ENCODE data around the gene ST6GALNAC4.

Gene ST6GALNAC4

DNA sequence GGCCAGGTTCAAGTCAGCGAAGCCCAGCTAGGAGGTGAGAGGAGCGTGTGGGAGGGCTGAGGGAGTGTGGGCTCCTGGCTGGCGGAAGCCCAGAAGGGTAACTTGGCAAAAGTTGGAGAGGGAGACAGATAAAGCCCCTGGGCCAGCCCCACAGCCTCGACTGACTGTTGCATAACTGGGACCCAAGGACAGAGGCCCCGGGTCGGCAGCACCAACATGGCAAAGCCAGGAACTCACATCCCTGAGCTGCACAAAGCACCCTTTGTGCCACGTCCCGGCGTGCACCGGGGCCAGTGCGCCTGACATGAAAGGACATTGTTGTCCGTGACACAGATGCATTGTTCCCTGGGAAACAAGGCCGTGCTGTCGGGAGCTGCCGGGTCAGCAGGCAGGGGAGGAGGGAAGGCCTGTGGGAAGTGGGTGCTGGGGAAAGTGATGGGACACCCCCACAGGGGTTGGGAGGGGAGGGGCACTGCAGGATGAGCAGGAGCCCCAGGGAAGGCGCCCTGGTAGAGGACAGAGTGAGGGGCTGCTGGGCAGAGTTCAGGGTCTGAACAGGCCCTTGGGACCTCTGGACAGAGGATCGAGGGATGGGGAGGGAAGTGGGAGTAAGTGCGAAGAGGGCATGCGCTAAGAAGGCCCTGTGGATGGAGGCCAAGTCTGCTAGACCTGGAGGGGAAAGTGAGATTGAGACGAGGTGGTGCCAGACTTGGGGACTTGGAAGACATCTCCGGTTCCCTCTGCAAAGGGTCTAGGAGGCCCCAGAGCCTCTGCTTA is 33.9 kb upstream of the ST6GALNAC4 start:
- peaks cover 0 to 17% (median 0%) of the 10 kb centered on the region in 3 donors for H3K36me3 ChIP-seq
- H3K4me1 ChIP-seq = peaks cover 0 to 47% (median 7%) of the 10 kb centered on the region in 4 donors
- H3K9me3 ChIP-seq = no peaks in the 10 kb centered on the region
- no peak overlapping the region for H3K27ac ChIP-seq
- H3K27me3 ChIP-seq = no peaks in the 10 kb centered on the region
- no peak for DNase-seq
- no peak overlapping the region for H3K4me3 ChIP-seq
- TF ChIP-seq, protein P1, sequence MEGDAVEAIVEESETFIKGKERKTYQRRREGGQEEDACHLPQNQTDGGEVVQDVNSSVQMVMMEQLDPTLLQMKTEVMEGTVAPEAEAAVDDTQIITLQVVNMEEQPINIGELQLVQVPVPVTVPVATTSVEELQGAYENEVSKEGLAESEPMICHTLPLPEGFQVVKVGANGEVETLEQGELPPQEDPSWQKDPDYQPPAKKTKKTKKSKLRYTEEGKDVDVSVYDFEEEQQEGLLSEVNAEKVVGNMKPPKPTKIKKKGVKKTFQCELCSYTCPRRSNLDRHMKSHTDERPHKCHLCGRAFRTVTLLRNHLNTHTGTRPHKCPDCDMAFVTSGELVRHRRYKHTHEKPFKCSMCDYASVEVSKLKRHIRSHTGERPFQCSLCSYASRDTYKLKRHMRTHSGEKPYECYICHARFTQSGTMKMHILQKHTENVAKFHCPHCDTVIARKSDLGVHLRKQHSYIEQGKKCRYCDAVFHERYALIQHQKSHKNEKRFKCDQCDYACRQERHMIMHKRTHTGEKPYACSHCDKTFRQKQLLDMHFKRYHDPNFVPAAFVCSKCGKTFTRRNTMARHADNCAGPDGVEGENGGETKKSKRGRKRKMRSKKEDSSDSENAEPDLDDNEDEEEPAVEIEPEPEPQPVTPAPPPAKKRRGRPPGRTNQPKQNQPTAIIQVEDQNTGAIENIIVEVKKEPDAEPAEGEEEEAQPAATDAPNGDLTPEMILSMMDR (IDR thresholded peaks at IDR 0.05) = no peak
- intact Hi-C loops (cut with DNase I; ENCODE audit: low total_unique reads) = no loop called here

DNA sequence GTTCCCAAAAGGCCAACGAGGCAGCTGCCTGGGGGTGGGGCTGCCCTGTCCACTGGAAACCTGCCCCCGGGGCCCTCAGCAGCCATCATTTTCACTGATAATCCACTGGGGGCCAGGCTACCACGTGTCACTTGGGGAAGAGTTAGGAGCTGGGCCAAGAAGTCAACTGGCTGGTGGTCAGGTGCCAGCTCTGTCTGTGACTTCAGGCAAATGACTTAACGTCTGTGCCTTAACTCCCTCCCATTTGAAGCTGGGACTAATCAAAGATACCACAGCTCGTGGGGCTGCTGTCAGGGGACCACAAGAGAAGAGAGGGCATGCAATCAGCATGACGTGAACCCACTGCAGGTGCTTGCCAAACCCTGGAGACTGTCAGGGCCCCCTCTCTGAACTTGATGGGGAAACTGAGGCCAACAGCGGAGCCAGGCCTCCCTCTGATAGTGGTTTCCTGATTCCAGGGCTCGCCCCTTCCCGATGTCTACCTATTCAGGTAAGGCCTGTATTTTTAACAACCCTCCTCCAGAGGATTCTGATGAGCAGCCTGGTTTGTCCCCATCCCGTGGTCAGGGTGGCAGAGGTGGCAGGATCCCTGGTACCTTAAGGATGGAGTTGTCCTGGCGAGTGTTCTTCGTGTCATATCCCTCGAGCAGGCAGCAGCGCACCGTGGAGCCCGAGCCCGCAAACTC is 33.1 kb upstream of the ST6GALNAC4 start:
- intact Hi-C loops (cut with DNase I; ENCODE audit: low total_unique reads) = no loop called here
- Histone ChIP-seq H3K27ac (no peak overlapping the region), H3K9me3 (no peaks in the 10 kb centered on the region), H3K4me1 (peaks cover 0 to 39% (median 5%) of the 10 kb centered on the region in 4 donors), H3K4me3 (no peak overlapping the region), H3K27me3 (no peaks in the 10 kb centered on the region), H3K36me3 (peaks cover 4 to 24% (median 7%) of the 10 kb centered on the region in 3 donors)
- TF ChIP-seq, protein P1 (IDR thresholded peaks at IDR 0.05) = no peak
- DNase-seq = no peak

DNA sequence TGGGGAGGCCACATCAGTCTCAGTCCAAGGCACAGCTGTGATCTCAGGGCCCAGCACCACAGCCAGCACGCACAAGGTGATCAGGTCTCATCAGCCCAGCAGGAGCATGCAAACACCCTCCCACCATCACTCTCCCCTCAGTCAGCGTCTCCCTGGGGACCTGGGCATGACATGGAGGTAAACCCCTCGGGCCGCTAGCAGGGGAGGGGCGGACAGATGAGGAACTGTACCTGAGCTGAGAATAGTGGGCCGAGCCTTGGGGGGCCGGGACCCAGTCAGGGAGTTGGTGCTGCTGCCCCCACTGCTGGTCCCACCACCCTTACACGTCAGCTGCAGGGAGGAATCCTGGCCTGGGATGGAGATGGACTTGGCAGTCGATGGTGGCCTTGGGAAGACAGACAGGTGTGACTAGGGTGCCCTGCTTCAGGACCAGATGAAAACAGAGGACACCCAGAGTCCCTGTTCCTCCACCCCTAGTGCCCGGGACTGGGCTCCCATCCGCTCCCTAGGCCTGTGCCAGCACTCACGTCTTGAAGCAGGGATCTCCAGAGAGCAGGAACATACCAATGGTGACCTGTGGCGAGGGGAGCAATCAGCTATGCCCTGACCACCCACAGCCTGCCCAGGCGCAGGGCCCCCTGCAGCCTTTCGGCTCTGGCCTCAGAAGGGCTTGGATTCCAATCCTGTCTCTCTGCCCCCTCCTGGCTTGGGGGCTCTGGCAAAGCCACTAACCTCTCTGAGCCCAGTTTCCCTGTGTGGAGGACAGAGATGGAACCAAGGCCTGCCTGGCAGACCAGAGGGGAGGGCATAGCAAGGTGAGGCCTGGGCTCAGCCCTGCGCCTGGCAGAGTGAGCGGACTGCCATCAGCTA is 31.2 kb upstream of the ST6GALNAC4 start:
- TF ChIP-seq, protein P1 (IDR thresholded peaks at IDR 0.05) = no peak
- intact Hi-C loops (cut with DNase I; ENCODE audit: low total_unique reads) = no loop called here
- Histone ChIP-seq H3K9me3 (no peaks in the 10 kb centered on the region), H3K27ac (no peak overlapping the region), H3K4me3 (no peak overlapping the region), H3K4me1 (peaks cover 0 to 34% (median 0%) of the 10 kb centered on the region in 4 donors), H3K36me3 (peaks cover 9 to 40% (median 14%) of the 10 kb centered on the region in 3 donors), H3K27me3 (no peaks in the 10 kb centered on the region)
- DNase-seq = no peak

GRCh38 chr9:127946728-127947127 is 29.9 kb upstream of the ST6GALNAC4 start:
- intact Hi-C loops (cut with DNase I; ENCODE audit: low total_unique reads) = no loop called here
- TF ChIP-seq, protein P1 (IDR thresholded peaks at IDR 0.05) = no peak
- H3K4me3 ChIP-seq = no peak overlapping the region
- peaks cover 0 to 34% (median 0%) of the 10 kb centered on the region in 4 donors for H3K4me1 ChIP-seq
- H3K27ac ChIP-seq = no peak overlapping the region
- no peaks in the 10 kb centered on the region for H3K9me3 ChIP-seq
- DNase-seq = no peak
- no peaks in the 10 kb centered on the region for H3K27me3 ChIP-seq
- peaks cover 9 to 54% (median 14%) of the 10 kb centered on the region in 3 donors for H3K36me3 ChIP-seq

- intact Hi-C loops (cut with DNase I; ENCODE audit: low total_unique reads) = loop anchor here (2.0 kb wide), 1 partner anchor 87 kb away; no protein-coding TSS in a partner anchor
- no peaks in the 10 kb centered on the region for H3K27me3 ChIP-seq
- no peak overlapping the region for H3K4me3 ChIP-seq
- TF ChIP-seq, protein P1 (IDR thresholded peaks at IDR 0.05) = no peak
- H3K36me3 ChIP-seq = peaks cover 9 to 56% (median 14%) of the 10 kb centered on the region in 3 donors
- H3K27ac ChIP-seq = no peak overlapping the region
- no peak for DNase-seq
- H3K9me3 ChIP-seq = no peaks in the 10 kb centered on the region
- H3K4me1 ChIP-seq = peaks cover 0 to 31% (median 0%) of the 10 kb centered on the region in 4 donors
These were observed 29.1 kb upstream of the ST6GALNAC4 start for GRCh38 chr9:127945942-127946341.
